Hepatic stellate cell (primary cell): Measurements from ENCODE around the gene C3orf20.
"Not testable (repeated sequence)": the region's sequence is repeated elsewhere in the genome, so short reads cannot be mapped to it uniquely, and the experiment has no call there.

ENCODE experiments used
- DNase-seq: peaks from one replicate; pipeline ENCODE4 v3.0.0; 2011; ENCODE audit warnings: low spot score

C3orf20 gene

DNA sequence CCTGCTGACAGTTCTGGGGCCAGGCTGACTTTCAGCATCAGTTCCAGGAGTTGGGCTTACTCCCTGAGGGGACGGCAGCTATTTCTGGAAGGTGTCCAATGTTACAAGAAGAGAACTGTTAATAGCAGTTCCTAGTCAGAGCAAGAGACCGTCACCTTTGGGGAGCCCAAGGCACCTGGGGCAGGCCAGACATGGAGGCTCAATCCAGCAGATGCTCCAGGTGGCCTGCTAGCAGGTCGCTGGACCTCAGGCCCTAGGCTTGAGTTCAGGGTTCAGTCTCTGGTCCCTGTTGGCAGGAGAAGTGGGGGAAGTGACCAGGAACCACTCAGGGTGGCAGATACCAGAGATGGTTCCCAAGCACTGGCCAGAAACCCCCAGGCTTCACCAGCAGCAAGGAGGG lies 25.9 kb downstream of the C3orf20 start:
- no peak for DNase-seq

GRCh38 chr3:14701676-14702075 lies 26.7 kb downstream of the C3orf20 start:
- DNase-seq, result no peak

DNA sequence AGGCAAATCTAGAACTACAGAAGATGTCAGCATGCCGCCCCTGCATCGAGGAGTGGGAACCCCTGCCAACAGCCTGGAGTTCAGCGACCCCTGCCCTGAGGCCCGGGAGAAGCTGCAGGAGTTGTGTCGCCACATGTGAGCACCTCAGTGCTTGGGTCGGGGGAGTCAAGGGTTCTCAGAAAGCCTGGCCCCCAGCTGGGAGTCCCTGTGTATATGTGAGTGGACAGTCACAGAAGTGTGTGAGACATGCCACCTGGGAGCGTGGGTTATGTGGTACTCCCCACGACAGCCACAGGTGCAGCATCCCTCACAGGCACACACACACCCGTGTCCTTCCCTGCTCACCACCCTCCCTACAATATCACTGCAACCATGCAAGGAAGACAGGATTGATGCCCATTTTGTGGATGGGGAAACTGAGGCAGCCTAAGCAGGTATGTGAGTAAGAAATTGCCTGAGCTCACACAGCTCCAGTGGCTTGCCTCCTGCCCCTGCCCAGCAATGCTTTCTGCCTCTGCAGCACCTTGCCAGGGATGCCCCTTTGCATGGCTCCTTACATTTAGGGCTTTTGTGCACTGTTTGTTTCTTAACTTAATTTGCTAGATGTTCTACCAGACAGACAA lies 28.3 kb downstream of the C3orf20 start:
- no peak for DNase-seq

DNA sequence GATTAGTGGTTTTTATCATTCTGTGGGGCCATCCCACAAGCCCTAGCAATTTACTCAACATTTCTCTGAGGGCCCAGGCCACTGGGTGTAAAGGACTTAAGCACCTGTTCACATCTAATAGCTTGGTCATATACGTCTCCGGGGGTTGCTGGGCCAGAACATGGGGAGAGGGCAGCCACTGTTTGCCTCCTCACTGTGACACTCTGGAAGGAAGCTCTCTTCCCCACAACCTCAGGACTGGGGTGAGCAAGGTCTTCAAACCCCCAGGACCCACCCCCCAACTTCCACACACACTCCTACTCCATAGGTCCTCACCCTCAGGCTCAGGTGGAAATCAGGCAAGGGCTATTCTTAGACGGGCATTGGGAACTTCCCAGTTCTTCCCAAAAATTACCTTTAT lies 28.9 kb downstream of the C3orf20 start:
- no peak for DNase-seq

GRCh38 chr3:14706096-14706495 lies 31.2 kb downstream of the C3orf20 start:
- no peak for DNase-seq

- no peak for DNase-seq
These were observed 41.6 kb downstream of the C3orf20 start for GRCh38 chr3:14716591-14716990.

DNA sequence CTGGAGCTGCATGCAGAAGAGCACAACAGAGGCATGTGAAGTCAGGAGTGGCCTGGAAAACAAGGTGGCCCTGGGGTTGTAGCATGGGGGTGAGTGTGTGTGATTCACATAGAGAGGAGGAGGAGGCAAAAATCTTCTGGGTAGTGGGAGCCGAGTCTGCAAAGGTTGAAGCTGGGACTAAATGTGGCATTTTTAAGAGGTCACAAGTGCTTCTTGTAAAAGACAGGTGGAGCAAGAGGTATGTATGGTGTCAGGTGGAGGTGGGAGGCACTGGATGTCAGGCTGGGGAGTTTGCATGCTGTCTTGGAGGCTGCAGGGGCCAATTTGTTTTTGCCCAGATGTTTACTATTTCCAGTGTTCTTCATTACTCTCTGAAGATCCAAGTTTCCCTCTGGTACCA lies 42.4 kb downstream of the C3orf20 start:
- no peak for DNase-seq

DNA sequence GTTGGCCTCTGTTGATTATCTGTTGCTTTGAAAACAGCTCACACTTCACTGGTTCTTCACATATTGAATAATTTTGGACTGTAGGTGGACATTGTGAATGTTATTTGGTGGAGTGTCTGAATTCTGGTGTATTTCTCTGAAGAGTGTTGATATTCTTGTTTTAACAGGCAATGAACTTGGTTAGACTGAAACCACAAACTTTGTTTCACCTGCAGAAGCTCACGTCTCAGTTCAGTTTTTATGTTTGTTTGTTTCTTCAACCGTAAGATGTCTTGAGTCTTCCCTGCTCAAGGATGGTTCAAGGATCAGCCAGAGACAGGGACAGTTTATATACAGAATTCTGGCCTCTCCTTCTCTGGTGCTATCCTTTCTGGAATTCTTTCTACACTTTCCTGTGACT lies 43.6 kb downstream of the C3orf20 start:
- no peak for DNase-seq

DNA sequence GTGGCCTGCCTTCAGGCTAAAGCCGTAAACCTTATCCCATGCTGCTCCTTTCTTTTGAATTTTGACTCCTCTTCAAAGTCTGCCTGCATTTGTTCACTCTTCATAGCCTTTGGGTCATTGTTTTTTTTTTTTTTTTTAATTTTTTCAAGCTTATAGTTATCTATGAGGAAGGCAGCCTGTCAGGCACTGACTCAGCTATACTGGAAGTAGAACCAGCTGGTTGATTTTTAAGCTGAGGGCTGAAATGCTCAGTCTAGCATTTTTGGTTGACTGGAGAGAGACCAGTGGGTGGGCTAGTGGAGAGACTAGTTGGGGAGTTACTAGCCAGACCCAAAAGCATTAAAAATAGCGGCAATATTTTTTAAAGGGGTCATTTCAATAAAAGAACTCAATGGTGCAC lies 44.1 kb downstream of the C3orf20 start:
- DNase-seq, result no peak

DNA sequence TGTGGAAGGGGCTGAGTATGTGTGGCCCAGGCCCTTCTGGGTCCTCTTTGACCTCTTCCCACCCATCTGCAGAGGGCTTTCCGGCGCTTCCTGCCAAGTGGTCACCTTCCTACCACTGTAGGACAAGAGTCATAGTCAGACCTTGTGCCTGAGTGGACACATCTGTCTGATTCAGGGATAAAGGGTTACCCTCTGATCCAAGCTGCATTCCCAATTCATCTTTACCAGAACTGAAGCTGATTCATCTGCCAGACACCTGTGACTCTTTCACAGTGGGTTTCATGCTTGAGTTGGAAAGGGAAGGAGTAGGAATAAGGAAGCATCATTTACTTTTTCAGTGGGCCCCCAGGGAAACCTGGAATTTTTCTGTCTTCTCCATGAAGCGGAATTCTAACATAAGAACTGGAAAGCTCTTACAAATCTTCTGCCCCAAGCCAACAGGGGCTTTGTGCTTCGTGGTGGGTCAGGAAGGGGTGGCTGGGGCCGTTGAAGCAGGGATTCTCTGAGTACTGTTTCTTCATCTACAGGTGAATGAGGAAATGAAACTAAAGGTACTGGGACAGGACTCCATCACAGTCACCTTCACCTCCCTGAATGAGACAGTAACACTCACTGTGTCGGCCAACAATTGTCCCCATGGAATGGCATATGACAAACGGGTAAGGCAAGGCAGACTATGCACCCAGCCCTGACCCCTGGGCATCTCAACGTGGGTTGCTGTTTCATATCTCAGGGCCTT lies 46.4 kb downstream of the C3orf20 start:
- no peak for DNase-seq

GRCh38 chr3:14725013-14725412 lies 50.1 kb downstream of the C3orf20 start:
- DNase-seq, result no peak

GRCh38 chr3:14725564-14726440 lies 50.9 kb downstream of the C3orf20 start:
- DNase-seq, result peak; percentile 9

DNA sequence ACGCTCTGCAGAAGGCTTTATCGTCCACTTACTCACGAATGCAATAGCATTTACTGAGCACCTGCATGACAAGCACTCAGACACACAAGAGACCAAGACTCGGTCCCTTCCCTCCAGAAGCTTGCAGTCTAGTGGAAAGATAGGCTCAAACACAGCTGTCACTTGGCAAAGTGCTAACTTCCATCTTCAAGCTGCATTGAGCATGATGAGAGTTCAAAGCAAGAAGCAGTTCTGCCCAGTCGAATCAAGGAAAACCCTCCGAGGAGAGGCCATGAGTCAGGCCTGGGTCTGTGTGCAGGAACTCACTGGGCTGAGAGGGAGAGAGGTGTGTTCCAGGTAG lies 51.5 kb downstream of the C3orf20 start:
- DNase-seq, result no peak

GRCh38 chr3:14728113-14728512 lies 53.2 kb downstream of the C3orf20 start:
- no peak for DNase-seq

DNA sequence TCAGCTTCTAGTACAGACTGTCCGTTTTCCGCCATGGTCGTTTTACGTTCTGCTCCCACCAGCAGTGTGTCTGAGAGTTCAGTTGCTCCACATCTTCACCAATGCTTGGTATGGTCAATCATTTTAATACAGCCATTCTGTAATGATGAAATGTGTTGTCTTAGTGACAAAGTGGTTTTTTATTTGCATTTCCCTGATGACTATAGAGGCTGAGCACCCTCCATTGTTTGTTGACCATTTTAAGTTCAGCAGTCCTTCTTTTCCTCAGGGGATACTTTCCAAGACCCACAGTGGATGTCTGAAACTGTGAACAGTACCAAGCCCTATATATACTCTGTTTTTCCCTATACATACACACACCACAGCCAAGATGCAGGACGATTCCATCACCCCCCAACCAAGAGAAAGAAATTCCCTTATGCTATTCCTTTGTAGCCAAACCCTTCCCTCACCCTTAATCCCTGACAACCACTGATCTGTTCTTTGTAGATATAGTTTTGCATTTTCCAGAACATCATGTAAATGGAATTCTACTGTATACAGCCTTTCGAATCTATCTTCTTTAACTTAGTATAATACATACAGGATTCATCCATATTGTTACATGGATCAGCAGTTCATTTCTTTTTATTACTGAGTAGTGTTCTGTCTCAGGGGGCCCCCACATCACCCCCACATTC lies 55.9 kb downstream of the C3orf20 start:
- DNase-seq, result no peak

GRCh38 chr3:14740983-14741382 lies 66.0 kb downstream of the C3orf20 start:
- DNase-seq, result no peak

DNA sequence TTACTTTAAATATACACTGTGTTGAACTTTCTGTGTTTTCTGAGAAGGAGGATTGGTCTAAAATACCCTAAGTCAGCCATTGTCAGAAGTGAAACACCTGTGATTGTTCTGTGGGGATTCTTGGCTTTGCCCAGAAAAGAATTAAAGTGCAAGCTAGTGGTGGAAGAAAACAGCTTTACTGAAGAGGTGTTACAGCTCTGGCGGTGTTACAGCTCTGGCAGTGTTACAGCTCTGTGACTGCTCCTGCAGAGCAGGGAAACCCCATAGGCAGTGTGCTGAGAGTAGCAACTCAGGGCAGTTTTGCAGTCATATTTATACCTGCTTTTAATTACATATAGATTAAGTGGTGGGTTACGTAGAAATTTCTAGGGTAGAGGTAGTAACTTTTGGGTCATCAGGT lies 66.6 kb downstream of the C3orf20 start:
- no peak for DNase-seq

- DNase-seq, result no peak
These were observed 69.6 kb downstream of the C3orf20 start for GRCh38 chr3:14744556-14744955.

DNA sequence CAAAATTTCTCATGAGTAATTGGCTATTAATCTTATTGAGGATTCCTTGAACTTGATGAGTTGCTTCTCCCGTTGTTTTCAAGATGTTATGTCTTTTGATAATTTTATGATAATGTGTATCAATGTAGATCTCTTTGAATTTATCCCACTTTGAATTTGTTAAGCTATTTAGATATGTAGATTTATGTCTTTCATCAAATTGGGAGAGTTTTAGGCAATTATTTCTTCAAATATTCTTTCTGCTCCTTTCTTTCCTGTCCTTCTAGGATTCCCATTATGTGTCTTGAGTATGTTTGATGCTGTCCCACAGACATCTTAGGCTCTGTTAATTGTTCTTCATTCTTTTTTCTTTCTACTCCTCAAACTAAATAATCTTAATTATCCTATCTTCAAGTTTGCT lies 75.7 kb downstream of the C3orf20 start:
- DNase-seq, result no peak

DNA sequence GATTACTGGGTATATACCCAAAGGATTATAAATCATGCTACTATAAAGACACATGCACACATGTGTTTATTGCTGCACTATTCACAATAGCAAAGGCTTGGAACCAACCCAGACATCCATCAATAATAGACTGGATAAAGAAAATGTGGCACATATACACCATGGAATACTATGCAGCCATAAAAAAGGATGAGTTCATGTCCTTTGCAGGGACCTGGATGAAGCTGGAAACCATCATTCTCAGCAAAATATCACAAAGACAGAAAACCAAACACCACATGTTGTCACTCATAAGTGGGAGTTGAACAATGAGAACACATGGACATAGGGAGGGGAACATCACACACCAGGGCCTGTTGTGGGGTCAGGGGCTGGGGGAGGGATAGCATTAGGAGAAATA lies 78.0 kb downstream of the C3orf20 start:
- DNase-seq, result not testable (repeated sequence)

GRCh38 chr3:14757153-14757700 lies 82.3 kb downstream of the C3orf20 start:
- no peak for DNase-seq

DNA sequence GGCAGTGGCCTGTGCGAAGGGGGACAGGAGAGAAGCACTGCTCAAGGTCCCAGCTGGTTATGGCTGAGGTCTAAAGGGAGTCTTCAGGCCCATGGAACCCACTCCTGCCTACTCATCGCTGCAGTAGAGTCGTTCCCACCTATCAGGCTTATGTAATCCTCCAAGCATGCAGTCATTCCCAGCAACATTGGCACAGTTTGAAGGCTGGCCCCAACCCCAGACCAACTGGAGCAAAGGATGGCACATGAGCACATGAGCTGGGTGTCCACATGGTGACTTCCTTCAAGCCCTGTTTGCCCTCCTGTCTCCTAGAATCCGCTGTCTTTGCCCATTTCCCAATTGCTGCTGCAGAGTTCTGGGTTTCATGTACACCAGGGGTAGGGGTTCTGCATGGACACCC lies 83.4 kb downstream of the C3orf20 start:
- DNase-seq, result no peak
